Measurements from ENCODE around the gene RAMACL. TPM values are rescaled to one million over a fixed set of nuclear protein-coding genes. Genes with fewer than 3 reads are reported as not detected.

RAMACL gene
- total RNA-seq, 1 experiment from 2014 or later, result 0.13 TPM

DNA sequence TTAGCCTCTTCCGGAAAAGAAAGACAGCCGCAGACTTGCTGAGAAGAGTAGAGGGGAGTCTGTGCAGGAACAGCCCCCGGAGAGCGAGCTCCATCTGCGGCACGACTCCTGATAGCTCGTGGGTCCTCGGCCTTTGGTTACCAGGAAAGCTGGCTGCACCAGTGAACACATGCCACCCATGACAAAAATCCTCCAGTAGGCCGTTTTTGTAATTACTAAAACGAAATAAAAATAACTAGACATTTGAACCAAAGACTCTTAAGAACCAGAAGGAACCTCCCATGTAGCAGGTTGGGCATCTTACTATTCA is 42.2 kb downstream of the RAMACL start:
- BruUV-seq (replicated peaks), result no TSS peak

DNA sequence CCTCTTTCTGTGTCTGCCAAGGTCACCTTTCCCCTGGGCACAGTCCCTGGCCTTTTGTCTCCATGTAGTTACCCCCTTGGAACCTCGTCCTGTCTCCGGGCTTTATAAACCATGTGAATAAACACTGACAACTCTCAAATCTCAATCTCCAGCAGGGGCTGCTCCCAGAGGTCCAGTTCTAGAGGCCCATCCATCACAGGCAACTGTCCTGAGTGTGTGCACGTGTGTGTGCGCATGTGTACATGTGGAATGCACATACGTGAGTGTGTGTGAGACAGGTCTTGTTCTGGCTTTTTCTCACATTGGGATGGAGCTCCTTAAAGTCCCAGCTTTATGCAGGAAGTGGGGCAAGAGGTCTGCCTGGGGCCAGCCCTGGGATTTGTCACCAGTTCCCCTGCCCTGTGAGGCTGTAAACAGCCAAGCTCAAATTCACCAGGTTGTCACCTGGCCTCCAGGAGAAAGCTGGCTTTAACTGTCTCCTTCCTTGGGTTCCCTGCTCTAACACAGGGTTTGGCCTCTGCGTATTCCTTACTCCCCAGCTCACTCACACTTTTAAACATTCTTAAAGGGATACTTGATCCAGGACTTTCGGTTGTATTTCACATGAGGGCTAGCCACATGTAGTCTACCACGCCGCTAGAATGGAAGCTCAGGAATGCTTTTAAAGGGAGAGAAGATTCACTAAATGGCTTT is 42.7 kb downstream of the RAMACL start:
- in situ Hi-C loops (cut with HindIII; ENCODE audit: low pct_unique_long_range_greater_than_20kb, low sequenced_read_pairs), result no loop called here
- Histone ChIP-seq H3K4me3 (ENCODE audit: low read depth in 2 of 2, low read length in 2 of 2) (no peak overlapping the region), H3K36me3 (ENCODE audit: control insufficient read depth, insufficient read depth, low read length) (no peaks in the 10 kb centered on the region), H3K27ac (ENCODE audit: low read length) (no peak overlapping the region), H3K27me3 (ENCODE audit: control insufficient read depth, insufficient read depth, low read length) (no peaks in the 10 kb centered on the region; the same call in 1 of the 2 replicates), H3K4me1 (ENCODE audit: control insufficient read depth, insufficient read depth, low read length) (peaks cover 11% of the 10 kb centered on the region; the same call in 1 of the 2 replicates), H3K9me3 (ENCODE audit: control insufficient read depth, insufficient read depth, low read depth, low read length) (no peaks in the 10 kb centered on the region)
- DNase-seq (ENCODE audit: low read depth, low spot score) (no peak), ATAC-seq (no peak)
- no TSS peak for BruUV-seq (replicated peaks)
- intact Hi-C loops (cut with micrococcal nuclease; ENCODE audit: unreplicated experiment), result no loop called here
- CTCF ChIA-PET, result no interaction called here
- TF ChIP-seq POLR2AphosphoS5 (IDR thresholded peaks at IDR 0.05; ENCODE audit: low read depth, low read length) (no peak), SIN3A (IDR thresholded peaks at IDR 0.05; ENCODE audit: borderline replicate concordance, insufficient read depth, low read depth, low read length) (no peak), TCF7L2 (IDR thresholded peaks at IDR 0.05; ENCODE audit: low read depth, low read length) (no peak)
- TF ChIP-seq, protein P1, sequence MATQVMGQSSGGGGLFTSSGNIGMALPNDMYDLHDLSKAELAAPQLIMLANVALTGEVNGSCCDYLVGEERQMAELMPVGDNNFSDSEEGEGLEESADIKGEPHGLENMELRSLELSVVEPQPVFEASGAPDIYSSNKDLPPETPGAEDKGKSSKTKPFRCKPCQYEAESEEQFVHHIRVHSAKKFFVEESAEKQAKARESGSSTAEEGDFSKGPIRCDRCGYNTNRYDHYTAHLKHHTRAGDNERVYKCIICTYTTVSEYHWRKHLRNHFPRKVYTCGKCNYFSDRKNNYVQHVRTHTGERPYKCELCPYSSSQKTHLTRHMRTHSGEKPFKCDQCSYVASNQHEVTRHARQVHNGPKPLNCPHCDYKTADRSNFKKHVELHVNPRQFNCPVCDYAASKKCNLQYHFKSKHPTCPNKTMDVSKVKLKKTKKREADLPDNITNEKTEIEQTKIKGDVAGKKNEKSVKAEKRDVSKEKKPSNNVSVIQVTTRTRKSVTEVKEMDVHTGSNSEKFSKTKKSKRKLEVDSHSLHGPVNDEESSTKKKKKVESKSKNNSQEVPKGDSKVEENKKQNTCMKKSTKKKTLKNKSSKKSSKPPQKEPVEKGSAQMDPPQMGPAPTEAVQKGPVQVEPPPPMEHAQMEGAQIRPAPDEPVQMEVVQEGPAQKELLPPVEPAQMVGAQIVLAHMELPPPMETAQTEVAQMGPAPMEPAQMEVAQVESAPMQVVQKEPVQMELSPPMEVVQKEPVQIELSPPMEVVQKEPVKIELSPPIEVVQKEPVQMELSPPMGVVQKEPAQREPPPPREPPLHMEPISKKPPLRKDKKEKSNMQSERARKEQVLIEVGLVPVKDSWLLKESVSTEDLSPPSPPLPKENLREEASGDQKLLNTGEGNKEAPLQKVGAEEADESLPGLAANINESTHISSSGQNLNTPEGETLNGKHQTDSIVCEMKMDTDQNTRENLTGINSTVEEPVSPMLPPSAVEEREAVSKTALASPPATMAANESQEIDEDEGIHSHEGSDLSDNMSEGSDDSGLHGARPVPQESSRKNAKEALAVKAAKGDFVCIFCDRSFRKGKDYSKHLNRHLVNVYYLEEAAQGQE (IDR thresholded peaks at IDR 0.05; ENCODE audit: insufficient read depth in 1 of 2, low read depth in 2 of 2, low read length in 1 of 2), result no peak
- TF ChIP-seq, protein P2, sequence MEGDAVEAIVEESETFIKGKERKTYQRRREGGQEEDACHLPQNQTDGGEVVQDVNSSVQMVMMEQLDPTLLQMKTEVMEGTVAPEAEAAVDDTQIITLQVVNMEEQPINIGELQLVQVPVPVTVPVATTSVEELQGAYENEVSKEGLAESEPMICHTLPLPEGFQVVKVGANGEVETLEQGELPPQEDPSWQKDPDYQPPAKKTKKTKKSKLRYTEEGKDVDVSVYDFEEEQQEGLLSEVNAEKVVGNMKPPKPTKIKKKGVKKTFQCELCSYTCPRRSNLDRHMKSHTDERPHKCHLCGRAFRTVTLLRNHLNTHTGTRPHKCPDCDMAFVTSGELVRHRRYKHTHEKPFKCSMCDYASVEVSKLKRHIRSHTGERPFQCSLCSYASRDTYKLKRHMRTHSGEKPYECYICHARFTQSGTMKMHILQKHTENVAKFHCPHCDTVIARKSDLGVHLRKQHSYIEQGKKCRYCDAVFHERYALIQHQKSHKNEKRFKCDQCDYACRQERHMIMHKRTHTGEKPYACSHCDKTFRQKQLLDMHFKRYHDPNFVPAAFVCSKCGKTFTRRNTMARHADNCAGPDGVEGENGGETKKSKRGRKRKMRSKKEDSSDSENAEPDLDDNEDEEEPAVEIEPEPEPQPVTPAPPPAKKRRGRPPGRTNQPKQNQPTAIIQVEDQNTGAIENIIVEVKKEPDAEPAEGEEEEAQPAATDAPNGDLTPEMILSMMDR (IDR thresholded peaks at IDR 0.05), result no peak
- POLR2A ChIA-PET, result no interaction called here

More for the DNA sequence above, 42.2 kb downstream of the RAMACL start:
- ATAC-seq (no peak), DNase-seq (ENCODE audit: low read depth, low spot score) (no peak)
- in situ Hi-C loops (cut with HindIII; ENCODE audit: low pct_unique_long_range_greater_than_20kb, low sequenced_read_pairs), result no loop called here
- POLR2A ChIA-PET, result no interaction called here
- Histone ChIP-seq H3K27me3 (ENCODE audit: control insufficient read depth, insufficient read depth, low read length) (no peaks in the 10 kb centered on the region; the same call in 1 of the 2 replicates), H3K4me3 (ENCODE audit: low read depth in 2 of 2, low read length in 2 of 2) (no peak overlapping the region), H3K9me3 (ENCODE audit: control insufficient read depth, insufficient read depth, low read depth, low read length) (no peaks in the 10 kb centered on the region), H3K36me3 (ENCODE audit: control insufficient read depth, insufficient read depth, low read length) (no peaks in the 10 kb centered on the region), H3K27ac (ENCODE audit: low read length) (no peak overlapping the region), H3K4me1 (ENCODE audit: control insufficient read depth, insufficient read depth, low read length) (peaks cover 11% of the 10 kb centered on the region; the same call in 1 of the 2 replicates)
- intact Hi-C loops (cut with micrococcal nuclease; ENCODE audit: unreplicated experiment), result no loop called here
- TF ChIP-seq POLR2AphosphoS5 (IDR thresholded peaks at IDR 0.05; ENCODE audit: low read depth, low read length), result no peak
- TF ChIP-seq, protein P2 (IDR thresholded peaks at IDR 0.05), result no peak
- no peak for TF ChIP-seq TCF7L2 (IDR thresholded peaks at IDR 0.05; ENCODE audit: low read depth, low read length)
- no peak for TF ChIP-seq SIN3A (IDR thresholded peaks at IDR 0.05; ENCODE audit: borderline replicate concordance, insufficient read depth, low read depth, low read length)
- TF ChIP-seq, protein P1 (IDR thresholded peaks at IDR 0.05; ENCODE audit: insufficient read depth in 1 of 2, low read depth in 2 of 2, low read length in 1 of 2), result no peak
- CTCF ChIA-PET, result no interaction called here
